GM12878 (cell line): ENCODE measurements around the gene ASCC2. TPM values are rescaled to one million over a fixed set of nuclear protein-coding genes. Genes with fewer than 3 reads are reported as not detected.

ENCODE experiments used
- ATAC-seq: fragments of 200-7000 bp; cut with Tn5 transposase; 3 replicates; pipeline ENCODE4 v1.9.1; 2020; ENCODE audit warnings: mild to moderate bottlenecking, moderate library complexity
- BruUV-seq: library from RNA; stranded (reverse); fragments of 400-500 nt; replicated peaks from 2 replicates; lab custom pipeline; 2021; lab: Mats Ljungman, UMichigan
- CTCF ChIA-PET: fragments of 300-600 bp; sonication (Branson Sonifier 250); formaldehyde crosslinking; extraction: SDS; loops from one replicate; lab custom pipeline; 2021; ENCODE audit warnings: inconsistent platforms; lab: Yijun Ruan, JAX
- POLR2A ChIA-PET: fragments of 350-600 bp; formaldehyde crosslinking; extraction: SDS; loops from one replicate; lab custom pipeline; 2021; ENCODE audit warnings: inconsistent platforms; lab: Charles Lee
- RAD21 ChIA-PET: fragments of 300-600 bp; sonication (Branson Sonifier 250); formaldehyde crosslinking; loops from one replicate; lab custom pipeline; 2023; ENCODE audit warnings: antibody characterized with exemption; ENCODE audit not compliant: unreplicated experiment; lab: Charles Lee
- SMC1A ChIA-PET: fragments of 300-600 bp; sonication (Branson Sonifier 250); formaldehyde crosslinking; loops from one replicate; lab custom pipeline; 2023; ENCODE audit not compliant: unreplicated experiment, uncharacterized antibody; lab: Charles Lee
- DNase-seq: peaks from one replicate; pipeline ENCODE4 v3.0.0-alpha.2; 2011; ENCODE audit warnings: low read depth, low spot score
- FAIRE-seq: peaks from 3 replicates; lab custom pipeline; 2011; peaks lifted over from hg19 to GRCh38; lab: Jason Lieb, UNC
- H2AFZ ChIP-seq: 2 replicates; pipeline ENCODE4 v1.6.0; 2011; ENCODE audit warnings: low read depth, low read length, control low read depth; ENCODE audit not compliant: control insufficient read depth
- H3K27ac ChIP-seq: 2 replicates; pipeline ENCODE4 v1.5.1; 2011; ENCODE audit warnings: control low read depth; ENCODE audit not compliant: control insufficient read depth, insufficient read depth
- H3K27me3 ChIP-seq, 2 experiments: replicated peaks in 1 of 2; 2 replicates each; pipeline versions ENCODE4 v1.6.0 to v1.6.1; 2011; ENCODE audit warnings: low read length in 1 of 2; ENCODE audit not compliant: control insufficient read depth in 2 of 2, insufficient read depth in 2 of 2
- H3K36me3 ChIP-seq, 2 experiments: 2 replicates each; pipeline ENCODE4 v1.5.1; 2011; ENCODE audit warnings: low read length in 1 of 2; ENCODE audit not compliant: control insufficient read depth in 2 of 2, insufficient read depth in 2 of 2
- H3K4me1 ChIP-seq: 2 replicates; pipeline ENCODE4 v1.6.1; 2011; ENCODE audit warnings: mild to moderate bottlenecking, low read length, moderate library complexity, mixed read lengths; ENCODE audit not compliant: control insufficient read depth, insufficient read depth
- H3K4me2 ChIP-seq: 2 replicates; pipeline ENCODE4 v1.6.0; 2011; ENCODE audit warnings: control low read depth; ENCODE audit not compliant: control insufficient read depth, insufficient read depth
- H3K4me3 ChIP-seq: fragments of 200-600 bp; sonication (generic); 2 replicates; pipeline ENCODE4 v1.5.1; 2016
- H3K79me2 ChIP-seq: 2 replicates; pipeline ENCODE4 v1.6.0; 2011; ENCODE audit warnings: low read length; ENCODE audit not compliant: control insufficient read depth, insufficient read depth
- H3K9ac ChIP-seq: 2 replicates; pipeline ENCODE4 v1.8.0; 2011; ENCODE audit warnings: low read length, control low read depth, mixed read lengths; ENCODE audit not compliant: control insufficient read depth, insufficient read depth
- H3K9me3 ChIP-seq: replicated peaks from 3 replicates; pipeline ENCODE4 v1.5.1; 2011; ENCODE audit warnings: mild to moderate bottlenecking, low read length; ENCODE audit not compliant: control insufficient read depth, insufficient read depth
- H4K20me1 ChIP-seq: 2 replicates; pipeline ENCODE4 v1.6.0; 2011; ENCODE audit not compliant: control insufficient read depth, insufficient read depth
- CEBPB ChIP-seq, 2 experiments: fragments of 150-350 bp in 1 of 2; IDR thresholded peaks; 2 replicates each; pipeline ENCODE4 v1.6.1; 2012 to 2014; ENCODE audit warnings: low read depth in 2 of 2, low read length in 2 of 2, borderline replicate concordance in 1 of 2, inconsistent platforms in 1 of 2
- EED ChIP-seq: sonication (generic); IDR thresholded peaks from 2 replicates; pipeline ENCODE4 v1.6.1; 2016; ENCODE audit warnings: antibody characterized with exemption, low read depth
- FOXK2 ChIP-seq: fragments of 450-650 bp; IDR thresholded peaks from 2 replicates; pipeline ENCODE4 v1.6.1; 2017; ENCODE audit warnings: mild to moderate bottlenecking, moderate library complexity
- IKZF2 ChIP-seq, 2 experiments: fragments of 450-650 bp; IDR thresholded peaks; 2 replicates each; pipeline ENCODE4 v1.6.1; 2017; ENCODE audit warnings: mild to moderate bottlenecking in 2 of 2, moderate library complexity in 2 of 2
- KLF5 ChIP-seq: fragments of 450-650 bp; IDR thresholded peaks from 2 replicates; pipeline ENCODE4 v1.6.1; 2014; ENCODE audit warnings: mild to moderate bottlenecking; ENCODE audit not compliant: partially characterized antibody
- NFYA ChIP-seq: IDR thresholded peaks from 2 replicates; pipeline ENCODE4 v1.6.1; 2011; ENCODE audit warnings: low read depth, mild to moderate bottlenecking, low read length, improper control_type of control experiment, borderline replicate concordance
- RAD51 ChIP-seq: fragments of 450-650 bp; IDR thresholded peaks from 2 replicates; pipeline ENCODE4 v1.6.1; 2016; ENCODE audit warnings: moderate library complexity, mild to moderate bottlenecking, inconsistent platforms
- SMARCA5 ChIP-seq: fragments of 450-650 bp; IDR thresholded peaks from 2 replicates; pipeline ENCODE4 v1.6.1; 2017; ENCODE audit warnings: mild to moderate bottlenecking
- WGBS: methylation state at CpG from one replicate; pipeline ENCODE4 v1.1.6; 2016; ENCODE audit warnings: low lambda C conversion rate; ENCODE audit not compliant: insufficient replicate concordance, insufficient coverage; ENCODE audit errors: missing lambda C conversion rate; 5-methylcytosine and 5-hydroxymethylcytosine counted together
- in situ Hi-C: fragments of 300-500 bp; cut with MboI; formaldehyde crosslinking; loops from 9 replicates; pipeline ENCODE4 v1.14.3; 2018; ENCODE audit warnings: mixed read lengths
- intact Hi-C: fragments of 100-400 bp; cut with micrococcal nuclease; formaldehyde crosslinking; loops from one replicate; pipeline ENCODE4 v1.14.2; 2022; ENCODE audit not compliant: unreplicated experiment
- polyA plus RNA-seq, 11 experiments: library from polyadenylated mRNA; depleted of rRNA in 4 of 11; unstranded in 6 of 11; stranded (reverse) in 5 of 11; fragments of >200 nt; fragmentation: Nextera tagmentation in 4 of 11; fragmentation: Illumina TruSeq in 1 of 11; extraction: Ambion mirVana in 4 of 11; extraction: Trizol in 1 of 11; gene quantifications; 1 replicate in 1 of 11; 2 replicates in 10 of 11; pipeline versions ENCODE4 v1.2.1 to v1.2.3, GENCODE V29; 2011 to 2016; ENCODE audit warnings: inconsistent platforms in 2 of 11, missing spikeins in 2 of 11, low read depth in 1 of 11
- total RNA-seq, 4 experiments: library from RNA; depleted of rRNA in 3 of 4; stranded (reverse); fragments of >200 nt in 3 of 4; fragmentation: Illumina TruSeq in 1 of 4; extraction: Trizol in 1 of 4; gene quantifications; 2 replicates each; pipeline versions ENCODE4 v1.2.1 to v1.2.3, GENCODE V29; 2013 to 2021
- TF ChIP-seq, protein P1 (sequence below): fragments of 150-350 bp; IDR thresholded peaks from 2 replicates; pipeline ENCODE4 v1.6.1; 2016; ENCODE audit warnings: low read depth, low read length

ASCC2 gene
- total and polyA plus RNA-seq, 10 of the 15 experiments (the other 5 are each of a cell fraction or from before 2014, with no cell fraction given), result 5.3 to 91.4 (median 56.5) TPM

- in situ Hi-C loops (no loop called here), intact Hi-C loops (no loop called here)
- WGBS, result 64% methylated on average over 2 of the region's 2 CpGs
- H3K4me3 ChIP-seq, result no peak overlapping the region
- ChIA-PET RAD21 (no interaction called here), SMC1A (no interaction called here), CTCF (interaction anchor here (0.8 to 1.1 kb wide), 2 partner anchors 9 to 117 kb away, joined by 3 to 4 read pairs; no protein-coding TSS in a partner anchor), POLR2A (no interaction called here)
- peaks cover 8% of the 10 kb centered on the region for H3K79me2 ChIP-seq
- FAIRE-seq (no peak), ATAC-seq (no peak), DNase-seq (no peak)
- no peak overlapping the region for H3K4me2 ChIP-seq
- no peak overlapping the region for H3K27ac ChIP-seq
- no peak overlapping the region for H2AFZ ChIP-seq
- no peaks in the 10 kb centered on the region for H3K27me3 ChIP-seq
- H3K36me3 ChIP-seq, result no peaks in the 10 kb centered on the region
- H3K9ac ChIP-seq, result no peak overlapping the region
- no peaks in the 10 kb centered on the region; the same call in 2 of the 3 replicates for H3K9me3 ChIP-seq
- TF ChIP-seq, protein P1, sequence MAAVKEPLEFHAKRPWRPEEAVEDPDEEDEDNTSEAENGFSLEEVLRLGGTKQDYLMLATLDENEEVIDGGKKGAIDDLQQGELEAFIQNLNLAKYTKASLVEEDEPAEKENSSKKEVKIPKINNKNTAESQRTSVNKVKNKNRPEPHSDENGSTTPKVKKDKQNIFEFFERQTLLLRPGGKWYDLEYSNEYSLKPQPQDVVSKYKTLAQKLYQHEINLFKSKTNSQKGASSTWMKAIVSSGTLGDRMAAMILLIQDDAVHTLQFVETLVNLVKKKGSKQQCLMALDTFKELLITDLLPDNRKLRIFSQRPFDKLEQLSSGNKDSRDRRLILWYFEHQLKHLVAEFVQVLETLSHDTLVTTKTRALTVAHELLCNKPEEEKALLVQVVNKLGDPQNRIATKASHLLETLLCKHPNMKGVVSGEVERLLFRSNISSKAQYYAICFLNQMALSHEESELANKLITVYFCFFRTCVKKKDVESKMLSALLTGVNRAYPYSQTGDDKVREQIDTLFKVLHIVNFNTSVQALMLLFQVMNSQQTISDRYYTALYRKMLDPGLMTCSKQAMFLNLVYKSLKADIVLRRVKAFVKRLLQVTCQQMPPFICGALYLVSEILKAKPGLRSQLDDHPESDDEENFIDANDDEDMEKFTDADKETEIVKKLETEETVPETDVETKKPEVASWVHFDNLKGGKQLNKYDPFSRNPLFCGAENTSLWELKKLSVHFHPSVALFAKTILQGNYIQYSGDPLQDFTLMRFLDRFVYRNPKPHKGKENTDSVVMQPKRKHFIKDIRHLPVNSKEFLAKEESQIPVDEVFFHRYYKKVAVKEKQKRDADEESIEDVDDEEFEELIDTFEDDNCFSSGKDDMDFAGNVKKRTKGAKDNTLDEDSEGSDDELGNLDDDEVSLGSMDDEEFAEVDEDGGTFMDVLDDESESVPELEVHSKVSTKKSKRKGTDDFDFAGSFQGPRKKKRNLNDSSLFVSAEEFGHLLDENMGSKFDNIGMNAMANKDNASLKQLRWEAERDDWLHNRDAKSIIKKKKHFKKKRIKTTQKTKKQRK, result no peak
- no peak for TF ChIP-seq IKZF2 (IDR thresholded peaks at IDR 0.05)
- TF ChIP-seq KLF5, result no peak
- no peak for TF ChIP-seq FOXK2
- TF ChIP-seq CEBPB (IDR thresholded peaks at IDR 0.05; ENCODE audit: borderline replicate concordance in 1 of 2, low read depth in 2 of 2, low read length in 2 of 2), result no peak
- no peak for TF ChIP-seq EED
- no peak for TF ChIP-seq NFYA
- no peak for TF ChIP-seq RAD51
- TF ChIP-seq SMARCA5, result no peak
- H4K20me1 ChIP-seq, result no peaks in the 10 kb centered on the region
- H3K4me1 ChIP-seq, result peaks cover 6% of the 10 kb centered on the region; the same call in 1 of the 2 replicates
- BruUV-seq, result no TSS peak
Measured at GRCh38 chr22:29842172-29842571, 4.1 kb upstream of the ASCC2 start.
